H1 (cell line): ENCODE results near the gene MYH7. TPM values are rescaled to one million over a fixed set of nuclear protein-coding genes. Genes with fewer than 3 reads are reported as not detected.

Experiments used
- RAD21 ChIP-seq, 2 experiments: IDR thresholded peaks in 1 of 2; conservative IDR thresholded peaks in 1 of 2; 2 replicates each; pipeline ENCODE4 v1.6.1; 2011; ENCODE audit warnings: low read depth in 2 of 2, low read length in 2 of 2, improper control_type of control experiment in 1 of 2, inconsistent platforms in 1 of 2, mild to moderate bottlenecking in 1 of 2, moderate library complexity in 1 of 2
- TBP ChIP-seq: IDR thresholded peaks from 2 replicates; pipeline ENCODE4 v1.6.1; 2011; ENCODE audit warnings: low read depth, low read length, improper control_type of control experiment
- polyA plus RNA-seq, 7 experiments: library from polyadenylated mRNA; depleted of rRNA in 3 of 7; stranded (reverse) in 5 of 7; unstranded in 2 of 7; fragments of >200 nt in 5 of 7; fragments of 200-250 nt in 2 of 7; gene quantifications; 1 replicate in 5 of 7; 2 replicates in 1 of 7; 4 replicates in 1 of 7; pipeline versions ENCODE4 v1.2.1 to v1.2.3, GENCODE V29; 2011 to 2013; ENCODE audit warnings: missing spikeins in 2 of 7, mixed read lengths in 2 of 7
- total RNA-seq: library from RNA; stranded (reverse); fragmentation: NEBNext Ultra II Directional; extraction: Animal tissue kit (Norgen Biotek cat#: 25700); gene quantifications from 2 replicates; pipeline ENCODE4 v1.2.1, GENCODE V29; 2021

The MYH7 gene
- total and polyA plus RNA-seq, 2 of the 8 experiments (the other 6 are each of a cell fraction or from before 2014, with no cell fraction given), result not detected

DNA sequence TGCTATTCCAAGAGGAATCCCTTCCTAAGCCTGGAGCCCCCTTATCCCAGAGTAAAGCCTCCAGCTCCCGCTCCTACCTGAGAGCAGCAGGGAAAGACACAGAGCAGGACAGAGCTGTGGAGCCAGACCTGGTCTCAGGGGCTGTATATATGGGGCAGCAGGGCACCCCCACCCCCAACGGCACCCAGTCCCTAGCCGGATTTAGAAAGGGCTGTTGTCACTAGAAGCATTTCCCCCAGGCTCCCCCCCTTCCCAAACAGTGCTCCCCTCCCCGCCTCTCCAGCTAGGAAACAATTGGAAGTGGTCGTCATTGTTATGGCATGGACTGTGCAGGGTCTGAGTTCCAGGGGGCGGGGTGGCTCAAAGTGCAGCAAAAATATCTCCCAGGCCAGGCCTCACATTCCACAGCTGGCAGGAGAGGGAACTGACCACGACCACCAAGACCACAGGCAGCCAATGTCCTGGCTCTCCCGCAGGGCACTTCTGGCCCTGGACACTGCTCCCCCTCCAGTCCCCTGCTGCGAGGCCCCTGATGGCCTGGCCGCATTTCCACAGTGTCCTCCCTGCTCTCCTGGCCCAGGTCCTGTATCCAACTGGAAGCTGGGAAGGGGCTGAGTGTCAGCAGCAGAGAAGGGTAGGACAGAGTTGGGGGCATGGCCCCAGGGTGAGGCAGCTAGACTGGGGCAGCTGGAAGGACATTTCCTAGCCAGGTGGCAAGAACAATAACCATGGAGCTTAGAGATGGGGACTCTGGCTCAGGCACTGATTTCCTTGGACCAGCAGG lies at the start of gene MYH7 (continued):
- TF ChIP-seq RAD21 (IDR thresholded peaks at IDR 0.05 in 1 of 2, conservative IDR thresholded peaks at IDR 0.05 in 1 of 2; ENCODE audit: low read depth in 2 of 2, low read length in 2 of 2) (no peak), TBP (no peak)
